Tibial nerve (tissue), 4 donors: Measurements from ENCODE around the gene DPH2.

Experiments
- CTCF ChIP-seq, 5 experiments: fragments of 200-600 bp in 3 of 5; fragments of 450-650 bp in 2 of 5; sonication (generic) in 3 of 5; IDR thresholded peaks; one replicate each; pipeline ENCODE4 v1.5.1; 2016 to 2019; ENCODE audit warnings: antibody characterized with exemption in 5 of 5, mild to moderate bottlenecking in 3 of 5, moderate library complexity in 2 of 5
- EP300 ChIP-seq, 2 donors: sonication (generic); formaldehyde crosslinking; IDR thresholded peaks; one replicate each; pipeline ENCODE4 v1.6.1; 2017; ENCODE audit warnings: antibody characterized with exemption in 2 of 2, mild to moderate bottlenecking in 1 of 2
- POLR2A ChIP-seq, 2 donors: fragments of 450-650 bp; IDR thresholded peaks; one replicate each; pipeline ENCODE4 v1.6.1; 2017; ENCODE audit warnings: antibody characterized with exemption in 2 of 2, mild to moderate bottlenecking in 2 of 2, moderate library complexity in 2 of 2

GRCh38 chr1:43970502-43970901, 692 bp downstream of the DPH2 start:
- TF ChIP-seq POLR2A (IDR thresholded peaks at IDR 0.05): no peak
- no peak for TF ChIP-seq CTCF (IDR thresholded peaks at IDR 0.05)
- no peak for TF ChIP-seq EP300 (IDR thresholded peaks at IDR 0.05)
